KMS-11 (cell line): ENCODE results near the gene LRRC45.

ENCODE experiments used
- H2AFZ ChIP-seq: fragments of 200-600 bp; sonication (generic); 2 replicates; pipeline ENCODE4 v1.6.1; 2016; ENCODE audit warnings: antibody characterized with exemption, mixed run types, low read depth
- H3K27ac ChIP-seq: fragments of 200-600 bp; sonication (generic); 2 replicates; pipeline ENCODE4 v1.6.1; 2016; ENCODE audit warnings: mild to moderate bottlenecking, mixed run types
- H3K27me3 ChIP-seq: fragments of 200-600 bp; sonication (generic); 2 replicates; pipeline ENCODE4 v1.6.1; 2017; ENCODE audit warnings: mild to moderate bottlenecking, low read depth, mixed run types, moderate library complexity; ENCODE audit not compliant: insufficient read depth
- H3K36me3 ChIP-seq: fragments of 200-600 bp; sonication (generic); 2 replicates; pipeline ENCODE4 v1.6.1; 2017; ENCODE audit warnings: mild to moderate bottlenecking, mixed run types; ENCODE audit not compliant: insufficient read depth
- H3K4me1 ChIP-seq: fragments of 200-600 bp; sonication (generic); 2 replicates; pipeline ENCODE4 v1.6.1; 2016; ENCODE audit warnings: mild to moderate bottlenecking, low read depth, mixed run types; ENCODE audit not compliant: poor library complexity, severe bottlenecking
- H3K4me2 ChIP-seq: fragments of 200-600 bp; sonication (generic); 2 replicates; pipeline ENCODE4 v1.7.0; 2016; ENCODE audit warnings: mild to moderate bottlenecking, mixed run types
- H3K4me3 ChIP-seq: fragments of 200-600 bp; sonication (generic); IDR thresholded peaks from 2 replicates; pipeline ENCODE4 v1.6.1; 2017; ENCODE audit warnings: low read depth, low read length, mixed read lengths; ENCODE audit not compliant: insufficient read depth
- H3K79me2 ChIP-seq: fragments of 200-600 bp; sonication (generic); 2 replicates; pipeline ENCODE4 v1.6.1; 2016; ENCODE audit warnings: low read depth, mixed run types; ENCODE audit not compliant: insufficient read depth
- H3K9ac ChIP-seq: fragments of 200-600 bp; sonication (generic); 2 replicates; pipeline ENCODE4 v1.6.1; 2016; ENCODE audit warnings: mild to moderate bottlenecking, mixed run types
- H4K20me1 ChIP-seq: fragments of 200-600 bp; sonication (generic); 2 replicates; pipeline ENCODE4 v1.6.1; 2016; ENCODE audit warnings: mild to moderate bottlenecking, mixed run types; ENCODE audit not compliant: insufficient read depth
- TF ChIP-seq, protein P1 (sequence below): fragments of 200-600 bp; sonication (generic); conservative IDR thresholded peaks from 2 replicates; pipeline ENCODE4 v1.6.1; 2017; ENCODE audit warnings: low read depth, mild to moderate bottlenecking, antibody characterized with exemption, low read length, moderate library complexity, mixed read lengths

The LRRC45 gene

DNA sequence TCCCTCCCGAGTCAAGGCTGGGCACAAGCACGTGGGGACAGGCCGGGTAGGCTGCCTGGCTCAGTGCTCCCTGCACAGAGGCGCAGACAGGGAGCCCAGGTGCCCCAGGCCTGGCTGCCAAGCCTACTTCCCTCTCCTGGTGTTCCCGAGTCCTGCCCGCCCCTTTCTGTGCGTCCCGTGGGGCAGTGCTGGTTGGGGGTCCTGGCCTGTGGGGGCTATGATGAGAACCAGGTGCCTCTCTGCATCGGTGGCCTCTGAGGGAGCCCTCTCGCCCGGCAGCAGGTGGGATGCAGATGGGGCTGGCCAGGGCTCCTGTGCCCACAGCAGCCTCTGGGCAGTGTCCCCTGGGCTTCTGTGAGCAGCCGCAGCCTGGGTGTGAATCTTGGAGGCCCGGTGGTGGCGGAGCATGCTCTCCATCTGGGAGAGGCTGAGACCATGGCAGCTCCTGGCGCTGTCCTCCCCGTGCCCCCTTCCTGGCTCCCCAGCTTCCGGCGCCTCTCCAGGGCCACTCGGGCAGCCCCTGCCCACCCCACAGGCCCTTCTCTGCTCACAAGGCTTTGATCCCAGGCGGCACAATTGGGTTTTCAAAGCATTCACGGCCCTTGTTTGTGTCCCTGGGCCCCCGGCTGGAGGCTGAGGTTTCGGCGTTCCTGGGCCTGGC, 7.7 kb upstream of the LRRC45 start:
- Histone ChIP-seq H3K27me3 (no peaks in the 10 kb centered on the region), H4K20me1 (no peaks in the 10 kb centered on the region), H3K36me3 (no peaks in the 10 kb centered on the region), H3K9ac (no peak overlapping the region), H3K4me2 (no peak overlapping the region), H2AFZ (no peak overlapping the region), H3K4me1 (no peaks in the 10 kb centered on the region), H3K4me3 (no peak overlapping the region), H3K79me2 (no peaks in the 10 kb centered on the region), H3K27ac (no peak overlapping the region)
- TF ChIP-seq, protein P1, sequence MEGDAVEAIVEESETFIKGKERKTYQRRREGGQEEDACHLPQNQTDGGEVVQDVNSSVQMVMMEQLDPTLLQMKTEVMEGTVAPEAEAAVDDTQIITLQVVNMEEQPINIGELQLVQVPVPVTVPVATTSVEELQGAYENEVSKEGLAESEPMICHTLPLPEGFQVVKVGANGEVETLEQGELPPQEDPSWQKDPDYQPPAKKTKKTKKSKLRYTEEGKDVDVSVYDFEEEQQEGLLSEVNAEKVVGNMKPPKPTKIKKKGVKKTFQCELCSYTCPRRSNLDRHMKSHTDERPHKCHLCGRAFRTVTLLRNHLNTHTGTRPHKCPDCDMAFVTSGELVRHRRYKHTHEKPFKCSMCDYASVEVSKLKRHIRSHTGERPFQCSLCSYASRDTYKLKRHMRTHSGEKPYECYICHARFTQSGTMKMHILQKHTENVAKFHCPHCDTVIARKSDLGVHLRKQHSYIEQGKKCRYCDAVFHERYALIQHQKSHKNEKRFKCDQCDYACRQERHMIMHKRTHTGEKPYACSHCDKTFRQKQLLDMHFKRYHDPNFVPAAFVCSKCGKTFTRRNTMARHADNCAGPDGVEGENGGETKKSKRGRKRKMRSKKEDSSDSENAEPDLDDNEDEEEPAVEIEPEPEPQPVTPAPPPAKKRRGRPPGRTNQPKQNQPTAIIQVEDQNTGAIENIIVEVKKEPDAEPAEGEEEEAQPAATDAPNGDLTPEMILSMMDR = no peak

- Histone ChIP-seq H3K27ac (no peak overlapping the region), H3K9ac (no peak overlapping the region)
- TF ChIP-seq, protein P1 = no peak
These were observed 6.8 kb upstream of the LRRC45 start for GRCh38 chr17:82016061-82016874.

DNA sequence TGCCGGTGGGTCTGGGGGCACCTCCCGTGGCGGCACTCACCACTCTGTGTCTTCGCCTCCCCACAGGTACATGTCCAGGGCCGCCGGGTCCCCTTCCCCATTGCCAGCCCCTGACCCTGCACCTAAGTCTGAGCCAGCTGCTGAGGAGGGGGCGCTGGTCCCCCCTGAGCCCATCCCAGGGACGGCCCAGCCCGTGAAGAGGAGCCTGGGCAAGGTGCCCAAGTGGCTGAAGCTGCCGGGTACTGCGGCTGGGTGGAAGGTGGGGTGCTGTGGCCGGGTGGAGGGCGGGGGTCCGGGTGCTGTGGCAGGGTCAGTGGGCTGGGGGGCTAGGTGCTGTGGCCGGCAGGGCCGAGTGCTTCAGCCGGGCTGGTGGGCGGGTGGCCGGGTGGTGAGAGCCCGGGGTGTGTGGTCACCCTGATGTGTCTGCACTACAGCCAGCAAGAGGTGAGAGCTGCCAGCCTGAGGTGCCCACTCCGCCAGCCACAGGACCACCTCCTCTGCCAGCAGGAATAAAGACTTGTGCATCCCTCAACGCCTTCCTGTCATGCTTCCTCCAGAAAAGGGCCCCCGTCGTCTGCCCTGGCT, 6.1 kb upstream of the LRRC45 start:
- Histone ChIP-seq H4K20me1 (no peaks in the 10 kb centered on the region), H3K4me2 (no peak overlapping the region), H3K79me2 (no peaks in the 10 kb centered on the region; the same call in 1 of the 2 replicates), H3K27me3 (no peaks in the 10 kb centered on the region), H2AFZ (no peak overlapping the region), H3K9ac (no peak overlapping the region), H3K4me1 (no peaks in the 10 kb centered on the region), H3K4me3 (no peak overlapping the region), H3K36me3 (no peaks in the 10 kb centered on the region), H3K27ac (no peak overlapping the region)
- TF ChIP-seq, protein P1 = no peak

More at GRCh38 chr17:82016061-82016874, 6.8 kb upstream of the LRRC45 start:
- Histone ChIP-seq H4K20me1 (no peaks in the 10 kb centered on the region), H2AFZ (no peak overlapping the region), H3K4me1 (no peaks in the 10 kb centered on the region), H3K27me3 (no peaks in the 10 kb centered on the region), H3K4me2 (no peak overlapping the region), H3K4me3 (no peak overlapping the region), H3K79me2 (no peaks in the 10 kb centered on the region; the same call in 1 of the 2 replicates), H3K36me3 (no peaks in the 10 kb centered on the region)

DNA sequence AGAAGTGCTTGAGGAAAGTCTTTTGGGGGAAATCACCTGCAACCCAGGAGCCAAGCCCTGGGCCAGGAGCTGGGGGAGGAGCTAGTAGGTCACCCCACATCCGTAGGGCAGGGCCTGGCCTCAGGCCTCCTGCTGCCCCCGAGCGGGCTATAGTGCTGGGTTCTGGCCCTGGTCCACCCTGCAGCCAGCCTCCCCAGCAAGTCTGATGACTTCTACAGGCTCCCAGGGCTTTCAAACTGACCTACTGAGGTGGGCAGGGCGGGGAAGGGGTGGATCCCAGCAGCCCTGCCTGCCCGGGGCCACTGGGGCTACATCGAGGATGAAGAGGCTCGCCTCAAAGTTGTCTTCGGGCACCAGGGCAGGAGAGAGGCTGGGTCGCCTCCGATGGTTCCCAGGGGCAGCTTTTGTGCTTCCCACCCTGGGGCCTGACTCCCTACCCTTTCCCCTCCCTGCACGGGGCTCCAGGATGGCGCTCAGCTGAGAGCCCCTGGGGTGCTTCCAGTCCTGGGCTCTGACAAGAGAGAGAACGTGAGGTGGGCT, 5.4 kb upstream of the LRRC45 start:
- H2AFZ ChIP-seq = no peak overlapping the region
- TF ChIP-seq, protein P1 = no peak
- H4K20me1 ChIP-seq = no peaks in the 10 kb centered on the region
- H3K4me1 ChIP-seq = no peaks in the 10 kb centered on the region
- H3K4me3 ChIP-seq = no peak overlapping the region
- no peak overlapping the region for H3K9ac ChIP-seq
- no peaks in the 10 kb centered on the region for H3K36me3 ChIP-seq
- peaks cover 6% of the 10 kb centered on the region; the same call in 1 of the 2 replicates for H3K79me2 ChIP-seq
- H3K4me2 ChIP-seq = no peak overlapping the region
- H3K27me3 ChIP-seq = no peaks in the 10 kb centered on the region
- H3K27ac ChIP-seq = no peak overlapping the region
